Placental epithelial cell (primary cell): Measurements from ENCODE around the gene CLP1. TPM values are rescaled to one million over a fixed set of nuclear protein-coding genes. Genes with fewer than 3 reads are reported as not detected.

Source experiments
- small RNA-seq: library from RNA; depleted of rRNA; stranded (forward); fragments of <200 nt; gene quantifications from one replicate; pipeline ENCODE3, GENCODE V24; 2012
- total RNA-seq: library from RNA; depleted of rRNA; stranded (reverse); fragments of >200 nt; gene quantifications from 2 replicates; pipeline ENCODE4 v1.2.3, GENCODE V29; 2012

The CLP1 gene
- total RNA-seq = 16.9 and 17.5 TPM in 2 replicates

DNA sequence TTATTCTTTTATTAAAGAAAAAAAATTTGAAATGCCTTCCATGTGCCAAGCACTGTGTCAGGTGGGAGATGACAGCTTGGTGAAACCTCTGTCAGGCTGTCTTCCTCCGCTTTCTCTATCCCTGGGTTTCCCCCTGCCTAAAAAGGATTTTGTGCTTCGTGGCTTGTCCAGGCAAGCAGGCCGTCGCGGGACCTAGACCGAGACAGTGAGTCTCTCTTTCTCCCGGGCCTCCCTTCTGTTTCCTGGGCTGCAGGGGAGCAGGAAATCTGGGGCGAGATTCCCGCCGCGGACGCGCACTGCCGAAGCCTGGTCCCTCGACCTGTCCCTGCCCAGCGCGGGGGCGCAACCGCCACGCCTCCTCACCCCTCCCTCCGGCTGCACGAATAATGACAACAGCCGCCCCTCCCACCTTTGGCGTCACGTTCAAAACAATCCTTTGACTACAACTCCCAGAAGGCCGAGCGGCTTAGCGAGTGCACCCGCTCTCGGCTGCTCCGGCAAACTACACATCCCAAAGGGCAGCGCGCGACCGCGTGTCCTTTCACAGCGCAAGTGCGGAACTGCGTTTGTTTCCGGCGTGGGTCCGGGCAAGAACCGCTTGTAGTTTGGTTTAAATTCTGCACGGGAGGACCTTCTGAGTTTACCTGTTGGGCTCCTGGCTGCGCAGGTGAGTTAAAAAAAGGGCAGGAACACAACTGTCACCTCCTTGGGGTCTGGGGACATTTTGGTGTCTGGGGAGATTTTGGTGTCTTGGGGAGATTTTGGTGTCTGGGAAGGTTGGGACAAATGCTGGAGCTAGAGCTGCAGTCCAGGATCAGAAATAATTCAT lies at the start of gene CLP1:
Gene CLP1 (plus strand): TSS at position 569 of the 829 bp plus-strand sequence. CDS start 1,715 bp downstream, outside the sequence.

DNA sequence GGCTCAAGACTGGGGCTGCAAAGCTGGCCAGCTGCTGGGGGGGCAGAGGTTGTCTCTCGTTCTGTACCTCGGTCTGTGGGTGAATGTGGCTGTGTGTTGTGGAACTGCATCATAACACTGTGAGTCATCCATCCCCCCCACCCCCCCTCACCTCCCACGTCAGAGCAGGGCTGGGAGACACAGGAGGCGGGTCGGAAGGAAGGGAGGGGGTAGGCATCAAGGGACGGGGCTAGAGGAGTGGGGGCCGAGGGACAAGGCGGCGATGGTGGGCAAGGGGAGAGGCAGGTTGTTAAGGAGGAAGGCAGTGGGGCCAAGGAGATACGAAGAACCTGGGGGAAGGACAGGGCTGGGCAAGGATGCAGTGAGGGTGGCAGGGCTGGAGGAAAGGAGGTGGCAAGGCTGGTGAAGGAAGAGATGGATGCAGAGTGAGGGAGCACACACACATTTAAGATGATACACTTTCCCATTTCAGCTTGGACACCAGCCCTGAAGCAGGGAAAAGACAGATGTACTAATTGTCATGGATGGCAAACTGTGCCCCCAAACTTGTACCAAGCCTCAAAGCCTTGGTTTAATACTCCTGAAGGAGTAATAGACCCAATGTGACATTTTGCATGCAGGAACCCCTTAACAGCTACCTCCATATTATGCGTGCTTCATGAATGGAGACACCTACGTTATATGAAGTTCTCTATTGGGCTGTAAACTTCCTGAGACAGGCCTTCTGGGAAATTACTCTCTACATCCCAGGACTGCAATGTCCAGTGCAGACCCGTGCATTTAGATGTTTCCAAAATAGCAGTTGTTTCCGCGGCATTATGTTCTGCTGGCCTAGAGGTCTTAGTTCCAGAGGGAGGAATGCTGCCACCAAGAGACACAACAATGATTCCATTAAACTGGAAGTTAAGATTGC lies 7.5 kb upstream of the CLP1 start, which contains the start of gene YPEL4:
Gene YPEL4 (minus strand): TSS at position 87 of the 913 bp plus-strand sequence. CDS start 2,805 bp downstream, outside the sequence.

DNA sequence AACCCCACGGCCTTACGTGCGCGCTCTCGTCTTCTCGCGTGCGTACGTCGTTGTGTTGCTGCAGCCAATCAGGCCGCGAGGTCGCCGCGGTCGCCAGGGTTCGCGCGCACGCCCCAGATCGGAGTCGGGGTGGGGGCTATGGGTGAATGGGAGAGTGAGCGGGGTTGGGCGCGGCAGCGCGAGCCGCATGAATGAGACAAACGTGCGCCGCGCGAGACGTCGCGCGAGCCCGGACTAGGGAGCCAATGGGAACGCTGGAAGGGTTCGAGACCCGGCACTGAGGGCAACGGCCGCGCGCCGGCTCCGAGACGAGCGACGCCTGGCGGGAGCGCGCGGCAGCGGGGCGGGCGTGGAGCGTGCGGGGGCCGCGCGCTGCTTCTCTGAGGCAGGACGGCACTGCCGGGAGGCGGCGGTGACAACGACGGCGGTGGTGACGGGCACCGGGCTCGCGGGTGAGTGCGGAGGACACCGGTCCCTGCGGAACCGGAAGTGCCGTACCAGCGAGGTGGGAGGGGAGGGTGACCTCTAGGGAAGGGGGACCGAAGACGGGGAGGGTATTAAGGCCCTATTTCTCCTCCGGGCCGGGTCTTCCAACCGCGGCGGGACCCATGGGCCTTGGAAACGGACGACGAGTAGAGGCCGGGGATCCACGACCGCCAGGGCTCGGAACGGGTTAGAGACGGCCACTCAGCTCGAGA lies 10.3 kb downstream of the CLP1 start, which contains the start of gene ZDHHC5:
Gene ZDHHC5 (plus strand): TSS at position 379 of the 698 bp plus-strand sequence. CDS start 4,977 bp downstream, outside the sequence.

Small RNA genes lying within 50 kb of the gene (small RNA-seq; reads per million reads assigned to genes)
- 2,432 reads per million, percentile 100 among the genes with 10 or more reads in this experiment for gene MIR130A

Other genes starting within 250 kb of the CLP1 start
- gene SLC43A3, start 230.6 kb upstream of the CLP1 start, total RNA-seq = 5.9 and 6.2 TPM in 2 replicates
- gene RTN4RL2, start 197.2 kb upstream of the CLP1 start, total RNA-seq = 0.22 TPM in 1 of 2 replicates, not detected in the other
- 1.2 and 1.6 TPM in 2 replicates for gene SLC43A1, start 142.1 kb upstream of the CLP1 start, total RNA-seq
- gene TIMM10, start 127.0 kb upstream of the CLP1 start, total RNA-seq = 16.8 and 19.6 TPM in 2 replicates
- not detected in 2 replicates for gene SMTNL1, start 120.2 kb upstream of the CLP1 start, total RNA-seq
- 0.33 and 3.1 TPM in 2 replicates for gene UBE2L6, start 90.1 kb upstream of the CLP1 start, total RNA-seq
- 0.65 and 13.7 TPM in 2 replicates for gene SERPING1, start 60.1 kb upstream of the CLP1 start, total RNA-seq
- gene YPEL4, start 7.8 kb upstream of the CLP1 start, total RNA-seq = 0.33 and 0.39 TPM in 2 replicates
- gene ZDHHC5, start 10.4 kb downstream of the CLP1 start, total RNA-seq = 38.1 and 62.9 TPM in 2 replicates
- gene MED19, start 54.5 kb downstream of the CLP1 start, total RNA-seq = 14.9 and 16.2 TPM in 2 replicates
- gene TMX2, start 54.8 kb downstream of the CLP1 start, total RNA-seq = 49.9 and 57.9 TPM in 2 replicates
- gene SELENOH, start 83.7 kb downstream of the CLP1 start, total RNA-seq = 82.8 and 83.7 TPM in 2 replicates
- not detected in 2 replicates for gene BTBD18, start 94.1 kb downstream of the CLP1 start, total RNA-seq
- gene CTNND1, start 104.0 kb downstream of the CLP1 start, total RNA-seq = 200 and 219 TPM in 2 replicates